ENCODE data around the gene KCTD7. TPM values are rescaled to one million over a fixed set of nuclear protein-coding genes. Genes with fewer than 3 reads are reported as not detected.
"Not testable (repeated sequence)": the region's sequence is repeated elsewhere in the genome, so short reads cannot be mapped to it uniquely, and the experiment has no call there.

KCTD7 gene
- total and polyA plus RNA-seq, 4 experiments from 2014 or later = 10.1 to 63.8 (median 39.7) TPM

DNA sequence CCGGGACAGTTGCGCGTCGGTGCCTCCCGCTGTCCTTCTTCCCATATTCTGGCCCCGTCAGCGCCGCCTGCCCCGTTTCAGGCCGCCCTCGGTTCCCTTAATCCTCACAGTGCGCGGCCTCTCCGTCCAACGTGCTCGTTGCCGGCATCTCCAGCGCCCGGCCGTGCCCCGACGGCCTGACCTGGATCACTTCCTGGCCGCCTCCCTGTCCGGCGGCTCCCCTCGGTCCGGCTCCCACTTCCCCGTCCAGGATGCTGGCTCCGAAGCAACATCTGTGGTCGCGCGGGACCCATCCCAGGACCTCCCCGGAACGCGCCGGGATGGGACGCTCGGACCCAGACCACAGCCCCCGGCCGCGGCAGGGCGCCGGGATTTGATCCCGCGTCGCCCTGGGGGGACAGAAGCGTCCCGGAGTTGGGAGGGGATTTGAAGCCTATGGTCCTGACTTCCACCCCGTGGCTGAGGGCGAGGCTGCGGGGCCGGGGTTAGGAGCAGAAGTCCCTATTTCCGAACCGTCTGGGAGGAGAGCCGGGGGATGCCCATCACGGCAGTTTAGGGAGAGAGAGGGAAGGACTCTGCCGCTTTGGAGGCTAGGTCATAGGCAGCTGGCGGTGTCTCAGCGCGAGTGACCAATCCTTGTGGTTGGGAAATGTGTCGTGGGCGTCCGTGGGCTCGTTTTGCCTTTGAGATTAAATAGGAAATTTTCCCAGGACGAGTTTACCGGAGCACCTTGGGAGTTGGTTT lies 53.8 kb downstream of the KCTD7 start:
- Histone ChIP-seq H3K27ac (ENCODE audit: low read depth, low read length) (peak overlapping the region; percentile 99), H3K36me3 (ENCODE audit: insufficient read depth, low read length) (no peaks in the 10 kb centered on the region), H3K4me3 (ENCODE audit: low read length in 2 of 2) (peak overlapping the region; percentile 78 to 84), H3K27me3 (ENCODE audit: insufficient read depth, low read length) (no peaks in the 10 kb centered on the region), H3K9me3 (ENCODE audit: control insufficient read depth in 1 of 2, low read length in 2 of 2) (no peaks in the 10 kb centered on the region), H3K4me1 (ENCODE audit: insufficient read depth, low read length) (peaks cover 18% of the 10 kb centered on the region)
- Mint-ChIP-seq H3K9me3 (peaks cover 0 to 3% (median 0%) of the 10 kb centered on the region in 8 donors), H3K4me1 (peaks cover 14 to 38% (median 26%) of the 10 kb centered on the region in 4 donors), H3K36me3 (peaks cover 0 to 5% of the 10 kb centered on the region in 2 donors), H3K27me3 (no peaks in the 10 kb centered on the region), H3K27ac (peak overlapping the region in 6 of 7 donors; percentile 95 to 99 (median 98)), H3K4me3 (peak overlapping the region; percentile 83 to 99 (median 92))
- CTCF ChIA-PET (ENCODE audit: partially characterized antibody) = no interaction called here
- DNase-seq = peak in 1 of 5 donors; percentile 45
- intact Hi-C loops (cut with micrococcal nuclease) = loop anchor here (1.0 to 5.0 kb wide), 8 partner anchors 28 to 240 kb away; partner anchors contain the start of genes KCTD7, RABGEF1 and TMEM248
- POLR2A ChIA-PET (ENCODE audit: partially characterized antibody) = interaction anchor here (1.1 to 2.4 kb wide), 8 partner anchors 12 to 239 kb away, joined by 3 to 26 read pairs (median 6); partner anchors contain the start of genes KCTD7, RABGEF1 and TMEM248

DNA sequence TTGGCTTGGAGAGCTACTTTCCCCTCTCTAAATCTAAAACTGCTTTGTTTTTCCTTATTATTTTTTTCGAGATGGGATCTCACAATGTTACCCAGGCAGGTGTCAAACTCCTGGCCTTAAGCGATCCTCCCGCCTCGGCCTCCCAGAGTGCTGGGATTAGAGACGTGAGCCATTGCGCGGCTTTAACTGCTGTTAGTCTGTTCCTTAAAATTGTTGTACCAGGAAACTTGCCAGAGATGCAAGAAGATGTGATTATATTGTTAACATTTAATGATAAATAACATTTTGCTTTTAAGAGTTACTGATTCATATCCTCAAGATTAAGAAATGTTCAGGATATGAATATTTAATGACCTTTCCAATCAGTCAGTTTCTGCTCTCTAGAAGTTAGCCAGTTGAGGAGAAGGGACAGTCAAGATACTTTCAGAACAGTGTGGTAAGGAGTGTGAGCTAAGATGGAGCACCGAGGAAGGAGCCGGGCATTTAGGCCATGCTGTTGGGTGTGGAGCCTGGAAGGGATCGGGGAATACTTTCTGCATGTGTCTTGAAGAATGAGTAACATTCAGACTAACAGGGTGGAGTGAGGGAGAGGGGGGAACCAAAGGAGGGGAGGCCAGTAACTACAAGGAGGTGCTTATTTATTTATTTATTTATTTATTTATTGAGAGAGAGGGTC lies 54.6 kb downstream of the KCTD7 start:
- H3K27ac ChIP-seq (ENCODE audit: low read depth, low read length); H3K27me3 Mint-ChIP-seq; H3K9me3 ChIP-seq (ENCODE audit: control insufficient read depth in 1 of 2, low read length in 2 of 2); CTCF ChIA-PET (ENCODE audit: partially characterized antibody); H3K27me3 ChIP-seq (ENCODE audit: insufficient read depth, low read length); H3K36me3 ChIP-seq (ENCODE audit: insufficient read depth, low read length); DNase-seq; POLR2A ChIA-PET (ENCODE audit: partially characterized antibody); H3K36me3 Mint-ChIP-seq: not testable (repeated sequence)
- Histone ChIP-seq H3K4me1 (ENCODE audit: insufficient read depth, low read length) (peaks cover 18% of the 10 kb centered on the region), H3K4me3 (ENCODE audit: low read length in 2 of 2) (peak overlapping the region in 1 of 2 donors; percentile 78)
- Mint-ChIP-seq H3K27ac (peak overlapping the region in 6 of 7 donors; percentile 57 to 95 (median 81)), H3K9me3 (peaks cover 0 to 10% (median 0%) of the 10 kb centered on the region in 8 donors), H3K4me3 (peak overlapping the region; percentile 69 to 99 (median 90)), H3K4me1 (peaks cover 14 to 38% (median 26%) of the 10 kb centered on the region in 4 donors)
- intact Hi-C loops (cut with micrococcal nuclease) = loop anchor here (5.0 kb wide), 1 partner anchor 239 kb away; the partner anchor contains the start of gene TMEM248

DNA sequence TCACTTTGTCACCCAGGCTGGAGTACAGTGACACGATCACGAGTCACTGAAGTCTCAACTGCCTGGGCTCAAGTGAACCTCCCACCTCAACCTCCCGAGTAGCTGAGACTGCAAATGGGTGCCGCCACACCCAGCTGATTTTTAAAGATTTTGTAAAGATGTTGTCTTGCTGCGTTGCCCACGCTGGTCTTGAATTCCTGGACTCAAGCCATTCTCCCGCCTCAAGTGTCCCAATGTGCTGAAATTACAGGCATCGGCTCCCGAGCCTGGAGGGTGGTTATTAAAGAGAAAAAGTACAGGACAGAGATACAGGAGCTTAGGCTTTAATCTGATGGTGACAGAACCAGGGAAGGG lies 55.1 kb downstream of the KCTD7 start:
- CTCF ChIA-PET (ENCODE audit: partially characterized antibody) = no interaction called here
- no peak overlapping the region for H3K4me3 ChIP-seq (ENCODE audit: low read length in 2 of 2)
- POLR2A ChIA-PET (ENCODE audit: partially characterized antibody) = interaction anchor here (1.0 to 1.9 kb wide), 2 partner anchors 30 to 190 kb away, joined by 3 to 6 read pairs; no protein-coding TSS in a partner anchor
- H3K27me3 ChIP-seq (ENCODE audit: insufficient read depth, low read length) = no peaks in the 10 kb centered on the region
- no peak overlapping the region for H3K27ac ChIP-seq (ENCODE audit: low read depth, low read length)
- H3K4me1 ChIP-seq (ENCODE audit: insufficient read depth, low read length) = peaks cover 18% of the 10 kb centered on the region
- H3K27ac Mint-ChIP-seq = peak overlapping the region in 2 of 7 donors; percentile 73 to 95
- H3K36me3 ChIP-seq (ENCODE audit: insufficient read depth, low read length) = no peaks in the 10 kb centered on the region
- H3K27me3 Mint-ChIP-seq = no peaks in the 10 kb centered on the region
- peak overlapping the region in 5 of 8 donors; percentile 4 to 67 (median 49) for H3K4me3 Mint-ChIP-seq
- peaks cover 12 to 36% (median 24%) of the 10 kb centered on the region in 4 donors for H3K4me1 Mint-ChIP-seq
- H3K9me3 Mint-ChIP-seq = peaks cover 0 to 11% (median 0%) of the 10 kb centered on the region in 8 donors
- DNase-seq = no peak
- H3K36me3 Mint-ChIP-seq = peaks cover 0 to 5% of the 10 kb centered on the region in 2 donors
- intact Hi-C loops (cut with micrococcal nuclease) = loop anchor here (5.0 kb wide), 1 partner anchor 239 kb away; the partner anchor contains the start of gene TMEM248
- H3K9me3 ChIP-seq (ENCODE audit: control insufficient read depth in 1 of 2, low read length in 2 of 2) = no peaks in the 10 kb centered on the region

DNA sequence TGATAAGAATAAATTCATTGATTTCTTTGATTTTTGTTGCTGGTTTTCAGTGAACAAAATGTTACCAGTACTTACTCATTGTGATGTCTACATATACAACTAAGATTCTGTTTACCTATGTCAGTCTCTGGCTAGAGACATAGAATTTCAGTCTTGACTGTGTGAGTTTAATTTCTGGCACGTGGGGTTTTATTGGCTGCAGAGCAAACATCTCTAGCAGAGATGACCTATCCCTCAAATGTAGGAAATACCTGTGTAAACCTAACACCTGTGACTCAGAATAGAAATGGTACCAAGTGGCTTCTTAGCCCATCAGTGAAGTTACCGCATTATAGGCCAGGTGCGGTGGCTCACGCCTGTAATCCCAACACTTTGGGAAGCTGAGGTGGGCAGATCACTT lies 57.0 kb downstream of the KCTD7 start:
- Mint-ChIP-seq H3K27ac (peak overlapping the region in 1 of 7 donors; percentile 12), H3K4me1 (peaks cover 9 to 24% (median 20%) of the 10 kb centered on the region in 4 donors), H3K9me3 (peaks cover 0 to 11% (median 0%) of the 10 kb centered on the region in 8 donors), H3K4me3 (peak overlapping the region in 1 of 8 donors; percentile 15)
- peaks cover 18% of the 10 kb centered on the region for H3K4me1 ChIP-seq (ENCODE audit: insufficient read depth, low read length)
- DNase-seq; CTCF ChIA-PET (ENCODE audit: partially characterized antibody); H3K27me3 Mint-ChIP-seq; H3K36me3 ChIP-seq (ENCODE audit: insufficient read depth, low read length); H3K27me3 ChIP-seq (ENCODE audit: insufficient read depth, low read length); H3K36me3 Mint-ChIP-seq; H3K27ac ChIP-seq (ENCODE audit: low read depth, low read length); H3K9me3 ChIP-seq (ENCODE audit: control insufficient read depth in 1 of 2, low read length in 2 of 2); H3K4me3 ChIP-seq (ENCODE audit: low read length in 2 of 2); intact Hi-C loops (cut with micrococcal nuclease): not testable (repeated sequence)
- POLR2A ChIA-PET (ENCODE audit: partially characterized antibody) = interaction anchor here (1.9 kb wide), 1 partner anchor 31 kb away, joined by 6 read pairs; no protein-coding TSS in a partner anchor

DNA sequence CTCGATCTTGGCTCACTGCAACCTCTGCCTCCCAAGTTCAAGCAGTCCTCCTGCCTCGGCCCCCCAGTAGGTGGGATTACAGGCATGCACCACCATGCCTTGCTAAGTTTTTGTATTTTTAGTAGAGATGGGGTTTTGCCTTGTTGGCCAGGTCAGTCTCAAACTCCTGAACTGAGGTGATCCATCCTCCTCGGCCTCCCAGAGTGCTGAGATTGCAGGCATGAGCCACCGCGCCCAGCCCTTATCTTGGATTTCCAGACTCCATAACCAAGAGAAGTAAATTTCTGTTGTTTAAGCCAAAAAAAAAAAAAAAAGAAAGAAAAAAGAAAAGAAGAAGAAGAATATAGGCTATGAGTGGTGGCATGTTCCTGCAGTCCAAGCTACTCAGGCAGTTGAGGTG lies 58.5 kb downstream of the KCTD7 start:
- no peak overlapping the region for H3K4me3 ChIP-seq (ENCODE audit: low read length in 2 of 2)
- peaks cover 0 to 11% (median 0%) of the 10 kb centered on the region in 8 donors for H3K9me3 Mint-ChIP-seq
- POLR2A ChIA-PET (ENCODE audit: partially characterized antibody) = no interaction called here
- peaks cover 8 to 16% (median 10%) of the 10 kb centered on the region in 4 donors for H3K4me1 Mint-ChIP-seq
- no peaks in the 10 kb centered on the region for H3K27me3 ChIP-seq (ENCODE audit: insufficient read depth, low read length)
- no peak overlapping the region for H3K4me3 Mint-ChIP-seq
- H3K27ac ChIP-seq (ENCODE audit: low read depth, low read length) = no peak overlapping the region
- H3K27me3 Mint-ChIP-seq = no peaks in the 10 kb centered on the region
- no peaks in the 10 kb centered on the region for H3K9me3 ChIP-seq (ENCODE audit: control insufficient read depth in 1 of 2, low read length in 2 of 2)
- H3K36me3 Mint-ChIP-seq = peaks cover 0 to 1% of the 10 kb centered on the region in 2 donors
- CTCF ChIA-PET (ENCODE audit: partially characterized antibody) = no interaction called here
- DNase-seq = no peak
- peaks cover 9% of the 10 kb centered on the region for H3K4me1 ChIP-seq (ENCODE audit: insufficient read depth, low read length)
- no peak overlapping the region for H3K27ac Mint-ChIP-seq
- no peaks in the 10 kb centered on the region for H3K36me3 ChIP-seq (ENCODE audit: insufficient read depth, low read length)
- intact Hi-C loops (cut with micrococcal nuclease) = no loop called here

DNA sequence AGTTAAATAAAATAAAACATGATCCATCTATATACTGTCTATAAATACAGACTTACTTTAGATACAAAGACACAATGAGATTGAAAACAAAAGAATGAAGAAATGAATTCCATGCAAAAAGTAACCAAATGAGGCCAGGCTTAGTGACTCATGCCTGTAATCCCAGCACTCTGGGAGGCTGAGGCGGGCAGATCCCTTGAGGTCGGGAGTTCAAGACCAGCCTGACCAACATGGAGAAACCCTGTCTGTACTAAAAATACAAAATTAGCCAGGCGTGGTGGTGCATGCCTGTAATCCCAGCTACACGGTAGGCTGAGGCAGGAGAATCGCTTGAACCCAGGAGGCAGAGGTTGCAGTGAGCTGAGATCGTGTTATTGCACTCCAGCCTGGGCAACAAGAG lies 59.0 kb downstream of the KCTD7 start:
- H3K9me3 Mint-ChIP-seq = peaks cover 0 to 11% (median 0%) of the 10 kb centered on the region in 8 donors
- H3K4me1 ChIP-seq (ENCODE audit: insufficient read depth, low read length); H3K27ac ChIP-seq (ENCODE audit: low read depth, low read length); H3K36me3 ChIP-seq (ENCODE audit: insufficient read depth, low read length); POLR2A ChIA-PET (ENCODE audit: partially characterized antibody); intact Hi-C loops (cut with micrococcal nuclease); H3K9me3 ChIP-seq (ENCODE audit: control insufficient read depth in 1 of 2, low read length in 2 of 2); H3K27me3 Mint-ChIP-seq; DNase-seq; CTCF ChIA-PET (ENCODE audit: partially characterized antibody); H3K27me3 ChIP-seq (ENCODE audit: insufficient read depth, low read length); H3K27ac Mint-ChIP-seq; H3K4me3 ChIP-seq (ENCODE audit: low read length in 2 of 2); H3K36me3 Mint-ChIP-seq; H3K4me3 Mint-ChIP-seq: not testable (repeated sequence)
- peaks cover 8 to 15% (median 10%) of the 10 kb centered on the region in 4 donors for H3K4me1 Mint-ChIP-seq

DNA sequence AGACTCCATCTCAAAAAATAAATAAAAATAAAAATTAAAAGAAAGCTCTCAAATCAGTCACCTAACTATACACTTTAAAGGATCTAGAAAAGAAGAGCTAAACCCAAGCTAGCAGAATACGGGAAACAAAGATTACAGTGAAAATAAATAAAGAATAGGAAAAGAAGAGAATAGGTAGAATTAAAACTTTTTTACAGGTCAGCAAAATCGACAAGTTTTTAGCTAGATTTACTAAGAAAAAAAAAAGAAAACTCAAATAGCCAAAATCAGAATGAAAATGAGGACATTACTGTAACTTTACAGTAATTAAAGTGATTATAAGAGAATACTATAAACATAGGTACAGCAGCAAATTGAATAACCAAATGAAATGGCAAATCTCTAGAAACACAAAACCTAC lies 60.4 kb downstream of the KCTD7 start:
- Histone ChIP-seq H3K4me3 (ENCODE audit: low read length in 2 of 2) (no peak overlapping the region), H3K27ac (ENCODE audit: low read depth, low read length) (no peak overlapping the region), H3K27me3 (ENCODE audit: insufficient read depth, low read length) (no peaks in the 10 kb centered on the region), H3K4me1 (ENCODE audit: insufficient read depth, low read length) (no peaks in the 10 kb centered on the region), H3K9me3 (ENCODE audit: control insufficient read depth in 1 of 2, low read length in 2 of 2) (no peaks in the 10 kb centered on the region), H3K36me3 (ENCODE audit: insufficient read depth, low read length) (no peaks in the 10 kb centered on the region)
- Mint-ChIP-seq H3K4me3 (no peak overlapping the region), H3K27me3 (no peaks in the 10 kb centered on the region), H3K4me1 (peaks cover 0 to 1% (median under 1%) of the 10 kb centered on the region in 4 donors), H3K27ac (no peak overlapping the region), H3K9me3 (peaks cover 0 to 11% (median 0%) of the 10 kb centered on the region in 8 donors), H3K36me3 (no peaks in the 10 kb centered on the region)
- ChIA-PET POLR2A (ENCODE audit: partially characterized antibody) (no interaction called here), CTCF (ENCODE audit: partially characterized antibody) (no interaction called here)
- intact Hi-C loops (cut with micrococcal nuclease) = no loop called here
- no peak for DNase-seq
